AG09309 (cell line): ENCODE measurements around the gene BMP7.

Source experiments
- DNase-seq: peaks from one replicate; pipeline ENCODE4 v3.0.0-alpha.2; 2010; ENCODE audit warnings: low read depth
- H3K4me3 ChIP-seq: 2 replicates; pipeline ENCODE4 v1.5.1; 2011; ENCODE audit warnings: mild to moderate bottlenecking, low read depth, low read length, moderate library complexity; ENCODE audit not compliant: control insufficient read depth
- TF ChIP-seq, protein P1 (sequence below): IDR thresholded peaks from 2 replicates; pipeline ENCODE4 v1.5.1; 2011; ENCODE audit warnings: mild to moderate bottlenecking, low read depth, low read length, inconsistent platforms; ENCODE audit not compliant: insufficient read depth, control insufficient read depth; ENCODE audit errors: missing control alignments

Gene BMP7

GRCh38 chr20:57133926-57134650 is 132.4 kb downstream of the BMP7 start:
- no peak for DNase-seq
- TF ChIP-seq, protein P1, sequence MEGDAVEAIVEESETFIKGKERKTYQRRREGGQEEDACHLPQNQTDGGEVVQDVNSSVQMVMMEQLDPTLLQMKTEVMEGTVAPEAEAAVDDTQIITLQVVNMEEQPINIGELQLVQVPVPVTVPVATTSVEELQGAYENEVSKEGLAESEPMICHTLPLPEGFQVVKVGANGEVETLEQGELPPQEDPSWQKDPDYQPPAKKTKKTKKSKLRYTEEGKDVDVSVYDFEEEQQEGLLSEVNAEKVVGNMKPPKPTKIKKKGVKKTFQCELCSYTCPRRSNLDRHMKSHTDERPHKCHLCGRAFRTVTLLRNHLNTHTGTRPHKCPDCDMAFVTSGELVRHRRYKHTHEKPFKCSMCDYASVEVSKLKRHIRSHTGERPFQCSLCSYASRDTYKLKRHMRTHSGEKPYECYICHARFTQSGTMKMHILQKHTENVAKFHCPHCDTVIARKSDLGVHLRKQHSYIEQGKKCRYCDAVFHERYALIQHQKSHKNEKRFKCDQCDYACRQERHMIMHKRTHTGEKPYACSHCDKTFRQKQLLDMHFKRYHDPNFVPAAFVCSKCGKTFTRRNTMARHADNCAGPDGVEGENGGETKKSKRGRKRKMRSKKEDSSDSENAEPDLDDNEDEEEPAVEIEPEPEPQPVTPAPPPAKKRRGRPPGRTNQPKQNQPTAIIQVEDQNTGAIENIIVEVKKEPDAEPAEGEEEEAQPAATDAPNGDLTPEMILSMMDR = no peak
- H3K4me3 ChIP-seq = no peak overlapping the region

- TF ChIP-seq, protein P1 = no peak
- DNase-seq = no peak
- H3K4me3 ChIP-seq = no peak overlapping the region
Measured at GRCh38 chr20:57131601-57132391, 134.6 kb downstream of the BMP7 start.

DNA sequence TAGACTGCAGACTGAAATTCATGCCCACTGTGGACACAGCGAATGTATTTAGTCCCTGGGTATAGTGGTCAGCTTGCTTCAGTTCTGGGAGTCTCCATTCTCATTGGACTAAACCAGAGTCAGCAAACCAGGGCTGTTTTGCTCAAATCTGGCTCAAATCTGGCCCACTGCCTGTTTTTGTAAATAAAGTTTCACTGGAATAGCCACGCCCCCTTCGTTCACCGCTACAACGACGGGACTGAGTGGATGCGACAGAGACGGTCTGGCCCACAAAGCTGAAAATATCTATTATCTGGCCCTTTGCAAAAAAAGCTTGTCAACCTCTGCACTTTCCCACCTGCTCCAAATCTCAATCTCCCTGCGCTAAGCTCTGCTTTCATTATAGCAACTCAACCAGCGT is 135.4 kb downstream of the BMP7 start:
- no peak overlapping the region for H3K4me3 ChIP-seq
- TF ChIP-seq, protein P1 = no peak
- DNase-seq = no peak

DNA sequence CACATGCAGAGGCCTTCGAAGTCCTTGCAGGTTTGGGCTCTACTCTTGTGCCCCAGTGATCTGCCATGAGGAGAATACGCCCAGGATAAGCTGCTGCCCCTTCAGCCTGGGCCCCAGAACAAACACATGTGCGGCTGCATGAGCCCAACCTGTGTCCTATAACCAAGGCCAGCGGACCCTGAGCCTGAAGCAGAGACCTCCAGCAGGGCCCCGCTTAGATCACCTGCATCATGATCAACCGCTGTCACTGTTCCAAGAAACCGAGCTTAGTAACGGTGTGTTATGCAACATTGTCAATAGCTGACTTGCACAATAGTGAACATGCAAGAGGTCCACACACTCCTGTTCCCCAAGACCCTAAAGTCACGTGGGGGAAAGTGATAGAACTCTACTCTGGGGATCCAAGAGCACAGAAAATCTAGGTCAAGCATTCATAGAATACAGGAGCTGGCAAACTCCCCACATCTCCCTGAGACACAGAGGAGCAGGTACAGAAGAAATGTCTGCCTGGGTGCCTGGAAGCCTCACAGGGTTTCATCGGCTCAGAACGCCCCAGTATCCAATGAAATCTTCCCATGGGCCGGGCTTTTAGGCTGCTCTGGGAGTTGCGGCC is 136.2 kb downstream of the BMP7 start:
- no peak for DNase-seq
- TF ChIP-seq, protein P1 = no peak
- H3K4me3 ChIP-seq = no peak overlapping the region

DNA sequence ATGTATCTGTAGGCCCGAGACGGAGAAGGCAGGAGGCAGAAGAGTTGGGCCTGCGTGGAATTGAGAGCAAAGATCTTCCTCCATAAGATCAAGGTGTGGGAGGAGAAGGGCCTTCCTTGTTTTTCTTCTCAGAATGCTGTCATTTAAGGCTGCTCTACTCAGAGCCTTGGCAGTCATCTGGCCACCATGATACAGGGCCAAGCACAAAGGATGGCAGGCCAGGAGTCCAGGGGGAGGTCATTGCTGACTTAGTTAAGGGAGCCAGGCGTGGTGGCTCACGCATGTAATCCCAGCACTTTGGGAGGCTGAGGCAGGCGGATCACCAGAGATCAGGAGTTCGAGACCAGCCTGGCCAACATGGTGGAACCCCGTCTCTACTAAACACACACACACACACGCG is 137.1 kb downstream of the BMP7 start:
- TF ChIP-seq, protein P1 = no peak

DNA sequence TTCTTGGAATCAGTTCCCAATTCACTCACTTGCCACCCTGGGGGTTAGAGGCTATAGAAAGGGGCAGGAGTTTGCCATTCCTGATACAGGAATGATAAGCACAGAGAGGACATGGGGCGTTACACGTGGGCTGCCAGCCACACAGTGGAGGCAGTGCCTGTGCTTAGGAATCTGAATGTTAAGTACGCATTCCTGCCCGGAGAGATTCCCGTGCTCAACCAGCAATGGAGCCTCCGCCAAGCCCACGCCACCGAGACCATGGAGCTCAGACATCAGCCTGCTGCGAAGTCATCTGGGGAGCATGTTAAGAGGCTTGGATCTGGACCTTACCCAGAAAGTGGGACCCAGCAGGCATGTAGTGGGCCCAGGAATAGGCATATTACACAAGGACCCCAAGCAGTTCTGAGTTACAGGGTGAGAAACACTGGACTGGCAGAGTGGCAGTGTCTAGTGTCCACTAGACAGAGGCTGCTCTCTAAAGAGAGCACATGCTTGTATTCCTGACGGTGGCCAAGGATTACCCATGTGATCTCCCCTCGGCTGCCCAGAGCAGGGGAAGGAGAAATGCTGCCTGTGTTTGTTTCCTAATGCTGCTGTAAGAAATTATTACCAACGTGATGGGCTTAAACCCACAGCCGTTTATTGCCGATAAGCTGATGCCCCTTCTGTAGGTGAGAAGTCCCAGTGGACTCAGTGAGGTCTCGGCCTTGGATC is 138.2 kb downstream of the BMP7 start:
- H3K4me3 ChIP-seq = no peak overlapping the region
- no peak for DNase-seq
- TF ChIP-seq, protein P1 = no peak

More for the DNA sequence above, 137.1 kb downstream of the BMP7 start:
- no peak overlapping the region for H3K4me3 ChIP-seq
- no peak for DNase-seq
